Activated CD8-positive, alpha-beta memory T cell treated with anti-CD3 and anti-CD28 coated beads, Interleukin-2, amount 50 U/mL, for 1 hour (primary cell): Measurements from ENCODE around the gene KRTAP5-3.
"Not testable (repeated sequence)": the region's sequence is repeated elsewhere in the genome, so short reads cannot be mapped to it uniquely, and the experiment has no call there.

Experiments
- DNase-seq: peaks from one replicate; pipeline ENCODE4 v3.0.0-alpha.2; 2020; ENCODE audit errors: extremely low read depth

Gene KRTAP5-3

GRCh38 chr11:1619449-1619848 lies 11.2 kb upstream of the KRTAP5-3 start:
- no peak for DNase-seq

- no peak for DNase-seq
Observed at GRCh38 chr11:1618231-1618630, 10.0 kb upstream of the KRTAP5-3 start.

- DNase-seq = not testable (repeated sequence)
Observed at GRCh38 chr11:1607901-1608300, 362 bp downstream of the KRTAP5-3 start.

- DNase-seq = not testable (repeated sequence)
Observed at GRCh38 chr11:1607156-1607845, 962 bp downstream of the KRTAP5-3 start.

GRCh38 chr11:1605923-1606322 lies 2.3 kb downstream of the KRTAP5-3 start:
- not testable (repeated sequence) for DNase-seq

GRCh38 chr11:1604711-1605110 lies 3.6 kb downstream of the KRTAP5-3 start:
- no peak for DNase-seq

- no peak for DNase-seq
Observed at GRCh38 chr11:1604181-1604580, 4.1 kb downstream of the KRTAP5-3 start.

GRCh38 chr11:1603629-1604028 lies 4.6 kb downstream of the KRTAP5-3 start:
- no peak for DNase-seq

GRCh38 chr11:1601663-1602062 lies 6.6 kb downstream of the KRTAP5-3 start:
- DNase-seq = not testable (repeated sequence)

- no peak for DNase-seq
Observed at GRCh38 chr11:1600626-1601025, 7.6 kb downstream of the KRTAP5-3 start.

- DNase-seq = no peak
Observed at GRCh38 chr11:1598816-1599215, 9.4 kb downstream of the KRTAP5-3 start.

- DNase-seq = not testable (repeated sequence)
Observed at GRCh38 chr11:1598406-1598805, 9.9 kb downstream of the KRTAP5-3 start.

GRCh38 chr11:1597994-1598380 lies 10.3 kb downstream of the KRTAP5-3 start, which contains the start of gene KRTAP5-2:
TSS of gene KRTAP5-2 (minus strand) at chr11:1598294. CDS start at chr11:1598250, 44 bp downstream.
- DNase-seq = no peak

- DNase-seq = no peak
Observed at GRCh38 chr11:1597331-1597993, 10.8 kb downstream of the KRTAP5-3 start.

- DNase-seq = not testable (repeated sequence)
Observed at GRCh38 chr11:1596576-1597121, 11.6 kb downstream of the KRTAP5-3 start.

GRCh38 chr11:1595994-1596575 lies 12.2 kb downstream of the KRTAP5-3 start:
- not testable (repeated sequence) for DNase-seq

- DNase-seq = no peak
Observed at GRCh38 chr11:1592628-1593027, 15.6 kb downstream of the KRTAP5-3 start.

- DNase-seq = no peak
Observed at GRCh38 chr11:1589996-1590395, 18.3 kb downstream of the KRTAP5-3 start.

- DNase-seq = not testable (repeated sequence)
Observed at GRCh38 chr11:1589191-1589963, 18.9 kb downstream of the KRTAP5-3 start.

- no peak for DNase-seq
Observed at GRCh38 chr11:1586699-1587098, 21.6 kb downstream of the KRTAP5-3 start.

- DNase-seq = not testable (repeated sequence)
Observed at GRCh38 chr11:1584661-1585370, 23.4 kb downstream of the KRTAP5-3 start, which contains the start of gene KRTAP5-1. TSS of gene KRTAP5-1 (minus strand) at chr11:1585283. CDS start at chr11:1585249, 34 bp downstream.
